HCT116 (cell line): ENCODE measurements around the gene ZNF529. TPM values are rescaled to one million over a fixed set of nuclear protein-coding genes. Genes with fewer than 3 reads are reported as not detected.

ENCODE experiments used
- ATAC-seq: fragments of 200-7000 bp; cut with Tn5 transposase; 2 replicates; pipeline ENCODE4 v1.9.1; 2020; ENCODE audit warnings: mild to moderate bottlenecking, moderate library complexity
- BruUV-seq: library from RNA; stranded (reverse); fragments of 400-500 nt; replicated peaks from 2 replicates; lab custom pipeline; 2021; lab: Mats Ljungman, UMichigan
- CTCF ChIA-PET: fragments of 300-600 bp; sonication (Branson Sonifier 250); formaldehyde crosslinking; loops from one replicate; lab custom pipeline; 2021; ENCODE audit warnings: antibody characterized with exemption; lab: Charles Lee
- POLR2A ChIA-PET: fragments of 300-600, 350-600 bp; sonication (Branson Sonifier 250); formaldehyde crosslinking; loops from one replicate; lab custom pipeline; 2021; ENCODE audit warnings: antibody characterized with exemption; lab: Charles Lee
- RAD21 ChIA-PET, 2 experiments: fragments of 300-600 bp; sonication (Branson Sonifier 250); formaldehyde crosslinking; loops; one replicate each; lab custom pipeline; 2023; ENCODE audit warnings: low total read pairs in 2 of 2; ENCODE audit not compliant: uncharacterized antibody in 2 of 2, unreplicated experiment in 2 of 2, low non-redundant PET in 1 of 2; lab: Charles Lee
- DNase-seq: peaks from one replicate; pipeline ENCODE4 v3.0.0-alpha.2; 2010; ENCODE audit warnings: low read depth, low spot score
- H2AFZ ChIP-seq: fragments of 200-600 bp; shearing (Covaris generic), sonication (generic); 2 replicates; pipeline ENCODE4 v1.6.1; 2017; ENCODE audit warnings: low read depth, mixed run types, mixed read lengths, antibody characterized with exemption, low read length; ENCODE audit not compliant: poor library complexity, severe bottlenecking
- H3K27ac ChIP-seq: 2 replicates; pipeline ENCODE4 v1.5.1; 2012; ENCODE audit warnings: low read depth, low read length
- H3K27me3 ChIP-seq: fragments of 200-600 bp; sonication (generic); 2 replicates; pipeline ENCODE4 v1.6.1; 2016; ENCODE audit warnings: mixed run types, low read length, mixed read lengths; ENCODE audit not compliant: insufficient read depth
- H3K36me3 ChIP-seq, 2 experiments: fragments of 200-500 bp in 1 of 2; fragments of 200-600 bp in 1 of 2; sonication (Bioruptor generic) in 1 of 2; sonication (generic) in 1 of 2; 2 replicates each; pipeline versions ENCODE4 v1.5.1 to v1.6.1; 2014 to 2016; ENCODE audit warnings: low read length in 2 of 2, inconsistent platforms in 1 of 2, mixed read lengths in 1 of 2, mixed run types in 1 of 2; ENCODE audit not compliant: insufficient read depth in 2 of 2, control insufficient read depth in 1 of 2
- H3K4me1 ChIP-seq, 2 experiments: fragments of 200-600 bp in 1 of 2; sonication (generic) in 1 of 2; 2 replicates each; pipeline versions ENCODE4 v1.5.1 to v1.6.1; 2012 to 2017; ENCODE audit warnings: low read length in 2 of 2, inconsistent platforms in 1 of 2, mild to moderate bottlenecking in 1 of 2, mixed read lengths in 1 of 2, mixed run types in 1 of 2, moderate library complexity in 1 of 2; ENCODE audit not compliant: insufficient read depth in 2 of 2, control insufficient read depth in 1 of 2
- H3K4me2 ChIP-seq: fragments of 200-600 bp; sonication (generic); 2 replicates; pipeline ENCODE4 v1.6.1; 2017; ENCODE audit warnings: mixed run types, low read length, mixed read lengths
- H3K4me3 ChIP-seq, 2 experiments: fragments of 200-600 bp in 1 of 2; sonication (generic) in 1 of 2; replicated peaks in 1 of 2; 2 replicates each; pipeline ENCODE4 v1.5.1; 2011 to 2016; ENCODE audit warnings: low read length in 2 of 2, control low read depth in 1 of 2, low read depth in 1 of 2, mild to moderate bottlenecking in 1 of 2, mixed read lengths in 1 of 2, mixed run types in 1 of 2
- H3K79me2 ChIP-seq: fragments of 200-600 bp; sonication (generic); 2 replicates; pipeline ENCODE4 v1.6.1; 2017; ENCODE audit warnings: mild to moderate bottlenecking, mixed run types, low read length, moderate library complexity, mixed read lengths; ENCODE audit not compliant: insufficient read depth
- H3K9ac ChIP-seq: fragments of 200-600 bp; sonication (generic); 2 replicates; pipeline ENCODE4 v1.6.1; 2016; ENCODE audit warnings: low read length, mixed read lengths
- H3K9me2 ChIP-seq: fragments of 200-600 bp; sonication (generic), shearing (Covaris generic); 2 replicates; pipeline ENCODE4 v1.6.1; 2017; ENCODE audit warnings: mixed run types, mild to moderate bottlenecking, moderate library complexity; ENCODE audit not compliant: insufficient read depth
- H3K9me3 ChIP-seq, 2 experiments: fragments of 200-500 bp in 1 of 2; fragments of 200-600 bp in 1 of 2; sonication (Bioruptor generic) in 1 of 2; sonication (generic) in 1 of 2; 2 replicates each; pipeline ENCODE4 v1.6.1; 2014 to 2017; ENCODE audit warnings: low read length in 2 of 2, mixed read lengths in 2 of 2, inconsistent platforms in 1 of 2, low read depth in 1 of 2, mild to moderate bottlenecking in 1 of 2, mixed run types in 1 of 2, moderate library complexity in 1 of 2; ENCODE audit not compliant: control insufficient read depth in 1 of 2, insufficient read depth in 1 of 2
- H4K20me1 ChIP-seq: fragments of 200-600 bp; sonication (generic), shearing (Covaris generic); 2 replicates; pipeline ENCODE4 v1.6.1; 2017; ENCODE audit warnings: mixed run types, mild to moderate bottlenecking, moderate library complexity; ENCODE audit not compliant: insufficient read depth
- CBX3 ChIP-seq: IDR thresholded peaks from 2 replicates; pipeline ENCODE4 v1.6.1; 2012; ENCODE audit warnings: low read depth
- CEBPB ChIP-seq: IDR thresholded peaks from 2 replicates; pipeline ENCODE4 v1.6.1; 2012; ENCODE audit warnings: low read depth
- EZH2 ChIP-seq: fragments of 200-600 bp; sonication (generic); IDR thresholded peaks from 2 replicates; pipeline ENCODE4 v1.6.1; 2017; ENCODE audit warnings: antibody characterized with exemption, mixed run types
- JUND ChIP-seq: IDR thresholded peaks from 2 replicates; pipeline ENCODE4 v1.6.1; 2012
- POLR2A ChIP-seq: IDR thresholded peaks from 2 replicates; pipeline ENCODE4 v1.7.0; 2011; ENCODE audit warnings: borderline replicate concordance; ENCODE audit not compliant: insufficient read depth, insufficient read length; ENCODE audit errors: extremely low read depth
- POLR2AphosphoS5 ChIP-seq: IDR thresholded peaks from 2 replicates; pipeline ENCODE4 v1.6.1; 2011; ENCODE audit warnings: mild to moderate bottlenecking, low read depth, low read length, moderate library complexity
- RAD21 ChIP-seq: IDR thresholded peaks from 2 replicates; pipeline ENCODE4 v1.6.1; 2012; ENCODE audit warnings: low read depth, mild to moderate bottlenecking
- SIN3A ChIP-seq: IDR thresholded peaks from 2 replicates; pipeline ENCODE4 v1.6.1; 2012; ENCODE audit warnings: low read depth
- SP1 ChIP-seq: IDR thresholded peaks from 2 replicates; pipeline ENCODE4 v1.6.1; 2012; ENCODE audit warnings: low read depth
- TCF7L2 ChIP-seq: IDR thresholded peaks from 2 replicates; pipeline ENCODE4 v1.7.0; 2011; ENCODE audit warnings: borderline replicate concordance, inconsistent platforms; ENCODE audit not compliant: insufficient read depth, insufficient read length; ENCODE audit errors: extremely low read depth
- ZFX ChIP-seq: fragments of 450-650 bp; IDR thresholded peaks from 2 replicates; pipeline ENCODE4 v1.6.1; 2017
- ZNF274 ChIP-seq: fragments of 200-500 bp; sonication (Bioruptor generic); IDR thresholded peaks from 2 replicates; pipeline ENCODE4 v1.6.1; 2014; ENCODE audit warnings: mild to moderate bottlenecking, low read depth, low read length, inconsistent platforms
- intact Hi-C: fragments of 100-400 bp; cut with micrococcal nuclease; formaldehyde crosslinking; loops from 2 replicates; pipeline ENCODE4 v1.10.0; 2022
- total RNA-seq: library from RNA; stranded (reverse); gene quantifications from one replicate; pipeline ENCODE4 v1.2.1, GENCODE V29; 2021; ENCODE audit not compliant: unreplicated experiment
- TF ChIP-seq, protein P1 (sequence below): IDR thresholded peaks from 2 replicates; pipeline ENCODE4 v1.6.1; 2012
- TF ChIP-seq, protein P2 (sequence below): IDR thresholded peaks from 2 replicates; pipeline ENCODE4 v1.6.1; 2012; ENCODE audit warnings: low read depth
- TF ChIP-seq, protein P3 (sequence below), 3 experiments: fragments of 200-600 bp in 1 of 3; sonication (generic) in 1 of 3; IDR thresholded peaks in 2 of 3; conservative IDR thresholded peaks in 1 of 3; 2 replicates each; pipeline ENCODE4 v1.5.1; 2012 to 2017; ENCODE audit warnings: low read depth in 2 of 3, low read length in 2 of 3, antibody characterized with exemption in 1 of 3, borderline replicate concordance in 1 of 3, control low read depth in 1 of 3, mild to moderate bottlenecking in 1 of 3, mixed read lengths in 1 of 3, mixed run types in 1 of 3, moderate library complexity in 1 of 3; ENCODE audit not compliant: insufficient read depth in 1 of 3

ZNF529 gene
- total RNA-seq, 1 experiment from 2014 or later, result 0.30 TPM

DNA sequence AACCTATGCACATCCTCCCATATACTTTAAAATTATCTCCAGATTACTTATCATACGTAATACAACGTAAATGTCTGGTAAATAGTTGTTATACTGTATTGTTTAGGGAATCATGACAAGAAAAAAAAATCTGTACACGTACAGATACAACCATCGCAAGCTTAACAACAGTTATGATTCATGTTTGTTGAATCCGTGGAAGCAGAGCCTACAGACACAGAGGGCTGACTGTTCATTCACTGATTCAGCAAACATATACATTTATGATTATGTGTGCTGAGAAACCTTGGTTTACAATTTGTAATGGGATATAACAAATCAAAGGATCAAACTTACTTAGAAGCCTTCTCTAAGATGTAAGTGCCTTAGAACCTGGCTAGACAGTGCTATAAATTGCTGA is 46.5 kb downstream of the ZNF529 start:
- Histone ChIP-seq H3K9me3 (peaks cover 7 to 8% of the 10 kb centered on the region in 2 experiments; a peak in 2 of 4 replicates), H3K4me1 (no peaks in the 10 kb centered on the region), H4K20me1 (no peaks in the 10 kb centered on the region), H3K4me2 (no peak overlapping the region), H3K9me2 (no peaks in the 10 kb centered on the region), H3K79me2 (no peaks in the 10 kb centered on the region), H3K4me3 (no peak overlapping the region), H3K27ac (no peak overlapping the region), H3K36me3 (no peaks in the 10 kb centered on the region), H3K9ac (no peak overlapping the region), H3K27me3 (no peaks in the 10 kb centered on the region), H2AFZ (no peak overlapping the region)
- ChIA-PET CTCF (no interaction called here), RAD21 (no interaction called here), POLR2A (no interaction called here)
- ATAC-seq, result no peak
- intact Hi-C loops, result no loop called here
- no TSS peak for BruUV-seq
- no peak for TF ChIP-seq ZNF274
- no peak for TF ChIP-seq POLR2A
- no peak for TF ChIP-seq ZFX
- no peak for TF ChIP-seq POLR2AphosphoS5
- no peak for TF ChIP-seq CEBPB
- no peak for TF ChIP-seq EZH2
- DNase-seq, result no peak

DNA sequence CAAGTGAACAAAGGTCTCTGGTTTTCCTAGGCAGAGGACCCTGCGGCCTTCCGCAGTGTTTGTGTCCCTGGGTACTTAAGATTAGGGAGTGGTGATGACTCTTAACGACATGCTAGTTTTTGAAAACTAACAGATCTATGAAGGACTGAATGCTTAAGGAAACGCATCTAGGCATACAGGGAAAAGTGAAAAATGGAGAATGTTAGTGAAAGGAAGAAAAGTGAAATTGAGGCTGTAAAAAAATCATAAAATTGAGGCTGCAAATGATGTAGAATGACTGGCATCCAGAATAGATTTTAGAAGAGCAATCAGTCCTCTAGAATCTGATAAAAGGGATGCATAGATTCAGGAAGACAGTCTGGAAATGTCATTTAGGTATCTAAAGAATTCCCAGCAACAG is 48.5 kb downstream of the ZNF529 start:
- Histone ChIP-seq H3K79me2 (no peaks in the 10 kb centered on the region), H3K4me3 (no peak overlapping the region), H3K9me3 (peaks cover 7 to 8% of the 10 kb centered on the region in 2 experiments; a peak in 2 of 4 replicates), H3K4me1 (no peaks in the 10 kb centered on the region), H3K9ac (no peak overlapping the region), H3K9me2 (no peaks in the 10 kb centered on the region), H3K4me2 (no peak overlapping the region), H2AFZ (no peak overlapping the region), H3K36me3 (no peaks in the 10 kb centered on the region), H4K20me1 (no peaks in the 10 kb centered on the region), H3K27me3 (no peaks in the 10 kb centered on the region), H3K27ac (no peak overlapping the region)
- intact Hi-C loops, result no loop called here
- ChIA-PET RAD21 (no interaction called here), CTCF (no interaction called here), POLR2A (no interaction called here)
- DNase-seq, result no peak
- no TSS peak for BruUV-seq
- no peak for ATAC-seq
- no peak for TF ChIP-seq SP1
- TF ChIP-seq TCF7L2, result no peak
- no peak for TF ChIP-seq EZH2
- no peak for TF ChIP-seq CBX3
- no peak for TF ChIP-seq SIN3A
- TF ChIP-seq, protein P1, sequence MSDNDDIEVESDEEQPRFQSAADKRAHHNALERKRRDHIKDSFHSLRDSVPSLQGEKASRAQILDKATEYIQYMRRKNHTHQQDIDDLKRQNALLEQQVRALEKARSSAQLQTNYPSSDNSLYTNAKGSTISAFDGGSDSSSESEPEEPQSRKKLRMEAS, result no peak
- no peak for TF ChIP-seq RAD21
- no peak for TF ChIP-seq JUND
- TF ChIP-seq, protein P2, sequence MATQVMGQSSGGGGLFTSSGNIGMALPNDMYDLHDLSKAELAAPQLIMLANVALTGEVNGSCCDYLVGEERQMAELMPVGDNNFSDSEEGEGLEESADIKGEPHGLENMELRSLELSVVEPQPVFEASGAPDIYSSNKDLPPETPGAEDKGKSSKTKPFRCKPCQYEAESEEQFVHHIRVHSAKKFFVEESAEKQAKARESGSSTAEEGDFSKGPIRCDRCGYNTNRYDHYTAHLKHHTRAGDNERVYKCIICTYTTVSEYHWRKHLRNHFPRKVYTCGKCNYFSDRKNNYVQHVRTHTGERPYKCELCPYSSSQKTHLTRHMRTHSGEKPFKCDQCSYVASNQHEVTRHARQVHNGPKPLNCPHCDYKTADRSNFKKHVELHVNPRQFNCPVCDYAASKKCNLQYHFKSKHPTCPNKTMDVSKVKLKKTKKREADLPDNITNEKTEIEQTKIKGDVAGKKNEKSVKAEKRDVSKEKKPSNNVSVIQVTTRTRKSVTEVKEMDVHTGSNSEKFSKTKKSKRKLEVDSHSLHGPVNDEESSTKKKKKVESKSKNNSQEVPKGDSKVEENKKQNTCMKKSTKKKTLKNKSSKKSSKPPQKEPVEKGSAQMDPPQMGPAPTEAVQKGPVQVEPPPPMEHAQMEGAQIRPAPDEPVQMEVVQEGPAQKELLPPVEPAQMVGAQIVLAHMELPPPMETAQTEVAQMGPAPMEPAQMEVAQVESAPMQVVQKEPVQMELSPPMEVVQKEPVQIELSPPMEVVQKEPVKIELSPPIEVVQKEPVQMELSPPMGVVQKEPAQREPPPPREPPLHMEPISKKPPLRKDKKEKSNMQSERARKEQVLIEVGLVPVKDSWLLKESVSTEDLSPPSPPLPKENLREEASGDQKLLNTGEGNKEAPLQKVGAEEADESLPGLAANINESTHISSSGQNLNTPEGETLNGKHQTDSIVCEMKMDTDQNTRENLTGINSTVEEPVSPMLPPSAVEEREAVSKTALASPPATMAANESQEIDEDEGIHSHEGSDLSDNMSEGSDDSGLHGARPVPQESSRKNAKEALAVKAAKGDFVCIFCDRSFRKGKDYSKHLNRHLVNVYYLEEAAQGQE, result no peak
- TF ChIP-seq, protein P3, sequence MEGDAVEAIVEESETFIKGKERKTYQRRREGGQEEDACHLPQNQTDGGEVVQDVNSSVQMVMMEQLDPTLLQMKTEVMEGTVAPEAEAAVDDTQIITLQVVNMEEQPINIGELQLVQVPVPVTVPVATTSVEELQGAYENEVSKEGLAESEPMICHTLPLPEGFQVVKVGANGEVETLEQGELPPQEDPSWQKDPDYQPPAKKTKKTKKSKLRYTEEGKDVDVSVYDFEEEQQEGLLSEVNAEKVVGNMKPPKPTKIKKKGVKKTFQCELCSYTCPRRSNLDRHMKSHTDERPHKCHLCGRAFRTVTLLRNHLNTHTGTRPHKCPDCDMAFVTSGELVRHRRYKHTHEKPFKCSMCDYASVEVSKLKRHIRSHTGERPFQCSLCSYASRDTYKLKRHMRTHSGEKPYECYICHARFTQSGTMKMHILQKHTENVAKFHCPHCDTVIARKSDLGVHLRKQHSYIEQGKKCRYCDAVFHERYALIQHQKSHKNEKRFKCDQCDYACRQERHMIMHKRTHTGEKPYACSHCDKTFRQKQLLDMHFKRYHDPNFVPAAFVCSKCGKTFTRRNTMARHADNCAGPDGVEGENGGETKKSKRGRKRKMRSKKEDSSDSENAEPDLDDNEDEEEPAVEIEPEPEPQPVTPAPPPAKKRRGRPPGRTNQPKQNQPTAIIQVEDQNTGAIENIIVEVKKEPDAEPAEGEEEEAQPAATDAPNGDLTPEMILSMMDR (IDR thresholded peaks at IDR 0.05 in 2 of 3, conservative IDR thresholded peaks at IDR 0.05 in 1 of 3; ENCODE audit: borderline replicate concordance in 1 of 3, insufficient read depth in 1 of 3, low read depth in 2 of 3, low read length in 2 of 3), result no peak
